Keratinocyte (primary cell): Measurements from ENCODE around the gene ARMC9. TPM values are rescaled to one million over a fixed set of nuclear protein-coding genes. Genes with fewer than 3 reads are reported as not detected.
"Not testable (repeated sequence)": the region's sequence is repeated elsewhere in the genome, so short reads cannot be mapped to it uniquely, and the experiment has no call there.

Experiments used
- DNase-seq: peaks from one replicate; pipeline ENCODE4 v3.0.0-alpha.2; 2011; ENCODE audit warnings: low read depth, missing footprints, low spot score
- FAIRE-seq: peaks from 2 replicates; lab custom pipeline; 2011; peaks lifted over from hg19 to GRCh38; lab: Jason Lieb, UNC
- H2AFZ ChIP-seq: 2 replicates; pipeline ENCODE4 v1.6.0; 2012; ENCODE audit warnings: low read length, control low read depth, inconsistent platforms; ENCODE audit not compliant: control insufficient read depth
- H3K27ac ChIP-seq: 2 replicates; pipeline ENCODE4 v1.5.1; 2011; ENCODE audit warnings: low read length; ENCODE audit not compliant: control insufficient read depth, insufficient read depth
- H3K27me3 ChIP-seq: 3 replicates; pipeline ENCODE4 v1.6.0; 2011; ENCODE audit warnings: low read length; ENCODE audit not compliant: control insufficient read depth, insufficient read depth; ENCODE audit errors: extremely low read depth
- H3K36me3 ChIP-seq, 2 experiments: 2 replicates in 1 of 2; 3 replicates in 1 of 2; pipeline ENCODE4 v1.5.1; 2011; ENCODE audit warnings: low read length in 2 of 2, mild to moderate bottlenecking in 1 of 2; ENCODE audit not compliant: control insufficient read depth in 2 of 2, insufficient read depth in 2 of 2; ENCODE audit errors: extremely low read depth in 1 of 2
- H3K4me1 ChIP-seq: 3 replicates; pipeline ENCODE4 v1.5.1; 2011; ENCODE audit warnings: low read length; ENCODE audit not compliant: control insufficient read depth, insufficient read depth; ENCODE audit errors: extremely low read depth
- H3K4me2 ChIP-seq: 3 replicates; pipeline ENCODE4 v1.6.0; 2011; ENCODE audit warnings: low read depth, low read length; ENCODE audit not compliant: control insufficient read depth, insufficient read depth; ENCODE audit errors: extremely low read depth
- H3K4me3 ChIP-seq, 3 experiments: fragments of 200-600 bp in 1 of 3; sonication (generic) in 1 of 3; 2 replicates in 2 of 3; 3 replicates in 1 of 3; pipeline ENCODE4 v1.5.1; 2011 to 2016; ENCODE audit warnings: low read length in 3 of 3, mild to moderate bottlenecking in 3 of 3, control low read depth in 2 of 3, inconsistent platforms in 1 of 3, low read depth in 1 of 3, mixed read lengths in 1 of 3, mixed run types in 1 of 3, moderate library complexity in 1 of 3; ENCODE audit not compliant: control insufficient read depth in 2 of 3, insufficient read depth in 2 of 3; ENCODE audit errors: extremely low read depth in 1 of 3
- H3K79me2 ChIP-seq: 2 replicates; pipeline ENCODE4 v1.6.0; 2012; ENCODE audit warnings: low read length; ENCODE audit not compliant: control insufficient read depth, insufficient read depth
- H3K9ac ChIP-seq: 3 replicates; pipeline ENCODE4 v1.6.0; 2011; ENCODE audit warnings: low read length; ENCODE audit not compliant: control insufficient read depth, insufficient read depth; ENCODE audit errors: extremely low read depth
- H3K9me1 ChIP-seq: 3 replicates; pipeline ENCODE4 v1.6.0; 2011; ENCODE audit warnings: low read length; ENCODE audit not compliant: control insufficient read depth, insufficient read depth; ENCODE audit errors: extremely low read depth
- H3K9me3 ChIP-seq: 2 replicates; pipeline ENCODE4 v1.5.1; 2012; ENCODE audit warnings: low read depth, low read length; ENCODE audit not compliant: control insufficient read depth
- H4K20me1 ChIP-seq: 3 replicates; pipeline ENCODE4 v1.6.0; 2011; ENCODE audit warnings: low read length; ENCODE audit not compliant: control insufficient read depth, insufficient read depth; ENCODE audit errors: extremely low read depth
- CTCF ChIP-seq, 3 experiments: IDR thresholded peaks in 1 of 3; conservative IDR thresholded peaks in 1 of 3; optimal IDR thresholded peaks in 1 of 3; 2 replicates in 2 of 3; 3 replicates in 1 of 3; pipeline versions ENCODE3 to v1.5.1; 2011; ENCODE audit warnings: low read length in 3 of 3, mild to moderate bottlenecking in 3 of 3, moderate library complexity in 2 of 3, control low read depth in 1 of 3, inconsistent platforms in 1 of 3; ENCODE audit not compliant: insufficient read depth in 2 of 3; ENCODE audit errors: extremely low read depth in 1 of 3
- EZH2 ChIP-seq: IDR thresholded peaks from one replicate; pipeline ENCODE4 v1.6.1; 2012; ENCODE audit warnings: inconsistent platforms, mild to moderate bottlenecking, low read length, moderate library complexity
- dilution Hi-C: fragments of 300-500 bp; cut with MboI; formaldehyde crosslinking; loops from one replicate; pipeline ENCODE4 v1.7.0; 2020; ENCODE audit warnings: low sequenced_read_pairs; ENCODE audit not compliant: extremely low pct_ligation_motif_present
- polyA plus RNA-seq, 5 experiments: library from polyadenylated mRNA; depleted of rRNA in 3 of 5; stranded (reverse) in 3 of 5; stranded (forward) in 1 of 5; unstranded in 1 of 5; fragments of >200 nt; gene quantifications; 1 replicate in 1 of 5; 2 replicates in 3 of 5; 3 replicates in 1 of 5; pipeline versions ENCODE4 v1.2.1 to v1.2.3, GENCODE V29; 2011 to 2012; ENCODE audit warnings: missing spikeins in 2 of 5, low read depth in 1 of 5, low replicate concordance in 1 of 5

Gene ARMC9
- polyA plus RNA-seq, 1 donor (not counting 4 experiments of a cell fraction or from before 2014, with no cell fraction given), result 16.2 TPM

GRCh38 chr2:231176066-231176465 lies 22.4 kb upstream of the ARMC9 start:
- TF ChIP-seq CTCF (optimal IDR thresholded peaks at IDR 0.05 in 1 of 3, IDR thresholded peaks at IDR 0.05 in 1 of 3, conservative IDR thresholded peaks at IDR 0.05 in 1 of 3; ENCODE audit: extremely low read depth in 1 of 3, insufficient read depth in 2 of 3, low read length in 3 of 3) (no peak), EZH2 (no peak)
- FAIRE-seq, result no peak
- dilution Hi-C loops, result no loop called here

GRCh38 chr2:231177156-231178025 lies 21.0 kb upstream of the ARMC9 start:
- FAIRE-seq, result no peak

More at GRCh38 chr2:231176066-231176465, 22.4 kb upstream of the ARMC9 start:
- no peaks in the 10 kb centered on the region for H4K20me1 ChIP-seq
- no peak overlapping the region for H3K4me2 ChIP-seq
- no peak overlapping the region for H3K9ac ChIP-seq
- H3K27ac ChIP-seq, result no peak overlapping the region
- H3K4me1 ChIP-seq, result peaks cover 4% of the 10 kb centered on the region
- H2AFZ ChIP-seq, result no peak overlapping the region
- H3K9me1 ChIP-seq, result no peaks in the 10 kb centered on the region
- no peak overlapping the region for H3K4me3 ChIP-seq
- no peaks in the 10 kb centered on the region for H3K9me3 ChIP-seq
- no peaks in the 10 kb centered on the region for H3K27me3 ChIP-seq
- H3K36me3 ChIP-seq, result peaks cover 0 to 2% of the 10 kb centered on the region in 2 experiments
- no peaks in the 10 kb centered on the region for H3K79me2 ChIP-seq
- DNase-seq, result no peak

GRCh38 chr2:231178805-231179204 lies 19.6 kb upstream of the ARMC9 start:
- H3K36me3 ChIP-seq, H3K27me3 ChIP-seq, H3K9me1 ChIP-seq, dilution Hi-C loops, FAIRE-seq, H3K4me3 ChIP-seq, H3K79me2 ChIP-seq, H3K9ac ChIP-seq, H3K27ac ChIP-seq, H3K4me2 ChIP-seq, H2AFZ ChIP-seq, H3K4me1 ChIP-seq, DNase-seq, H3K9me3 ChIP-seq, H4K20me1 ChIP-seq: not testable (repeated sequence)

More at GRCh38 chr2:231177156-231178025, 21.0 kb upstream of the ARMC9 start:
- Histone ChIP-seq H3K27me3 (no peaks in the 10 kb centered on the region), H3K27ac (no peak overlapping the region), H3K79me2 (no peaks in the 10 kb centered on the region), H3K9me1 (no peaks in the 10 kb centered on the region), H3K4me3 (no peak overlapping the region), H3K36me3 (peaks cover 0 to 2% of the 10 kb centered on the region in 2 experiments), H3K4me2 (no peak overlapping the region), H3K4me1 (peaks cover 4% of the 10 kb centered on the region), H3K9ac (no peak overlapping the region), H4K20me1 (no peaks in the 10 kb centered on the region), H3K9me3 (no peaks in the 10 kb centered on the region), H2AFZ (no peak overlapping the region)
- TF ChIP-seq EZH2 (no peak), CTCF (optimal IDR thresholded peaks at IDR 0.05 in 1 of 3, IDR thresholded peaks at IDR 0.05 in 1 of 3, conservative IDR thresholded peaks at IDR 0.05 in 1 of 3; ENCODE audit: extremely low read depth in 1 of 3, insufficient read depth in 2 of 3, low read length in 3 of 3) (no peak)
- dilution Hi-C loops, result no loop called here
- DNase-seq, result no peak
